Astrocyte (in vitro differentiated cells and primary cell): ENCODE measurements around the gene CCDC102B.

Source experiments
- EZH2 ChIP-seq: IDR thresholded peaks from 2 replicates; pipeline ENCODE4 v1.6.1; 2012; ENCODE audit warnings: mild to moderate bottlenecking, low read length, inconsistent platforms; ENCODE audit not compliant: insufficient read depth
- TF ChIP-seq, protein P1 (sequence below): IDR thresholded peaks from 2 replicates; pipeline ENCODE4 v1.5.1; 2011; ENCODE audit warnings: low read depth, mild to moderate bottlenecking, inconsistent platforms, low read length, moderate library complexity; ENCODE audit not compliant: insufficient read depth

DNA sequence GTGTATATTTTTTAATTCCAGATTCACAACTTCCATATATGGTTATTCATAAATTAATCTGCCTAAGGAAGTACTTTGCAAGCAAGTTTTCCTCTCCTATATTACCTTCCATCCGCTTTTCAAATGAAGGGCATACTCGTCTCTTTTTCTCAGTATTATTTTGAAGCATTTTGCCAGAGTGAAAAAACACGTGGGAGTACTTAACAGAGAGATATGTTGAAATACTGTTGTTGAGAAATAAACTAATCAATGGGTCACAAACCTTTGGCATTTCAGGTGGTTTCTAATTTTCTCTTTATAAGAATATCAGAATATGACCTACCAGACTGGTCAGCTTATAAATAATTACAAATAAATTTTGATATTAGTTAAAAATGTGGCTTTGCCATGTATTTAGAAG, 67.6 kb downstream of the CCDC102B start:
- TF ChIP-seq, protein P1, sequence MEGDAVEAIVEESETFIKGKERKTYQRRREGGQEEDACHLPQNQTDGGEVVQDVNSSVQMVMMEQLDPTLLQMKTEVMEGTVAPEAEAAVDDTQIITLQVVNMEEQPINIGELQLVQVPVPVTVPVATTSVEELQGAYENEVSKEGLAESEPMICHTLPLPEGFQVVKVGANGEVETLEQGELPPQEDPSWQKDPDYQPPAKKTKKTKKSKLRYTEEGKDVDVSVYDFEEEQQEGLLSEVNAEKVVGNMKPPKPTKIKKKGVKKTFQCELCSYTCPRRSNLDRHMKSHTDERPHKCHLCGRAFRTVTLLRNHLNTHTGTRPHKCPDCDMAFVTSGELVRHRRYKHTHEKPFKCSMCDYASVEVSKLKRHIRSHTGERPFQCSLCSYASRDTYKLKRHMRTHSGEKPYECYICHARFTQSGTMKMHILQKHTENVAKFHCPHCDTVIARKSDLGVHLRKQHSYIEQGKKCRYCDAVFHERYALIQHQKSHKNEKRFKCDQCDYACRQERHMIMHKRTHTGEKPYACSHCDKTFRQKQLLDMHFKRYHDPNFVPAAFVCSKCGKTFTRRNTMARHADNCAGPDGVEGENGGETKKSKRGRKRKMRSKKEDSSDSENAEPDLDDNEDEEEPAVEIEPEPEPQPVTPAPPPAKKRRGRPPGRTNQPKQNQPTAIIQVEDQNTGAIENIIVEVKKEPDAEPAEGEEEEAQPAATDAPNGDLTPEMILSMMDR: no peak
- no peak for TF ChIP-seq EZH2
